Measurements from ENCODE around the gene CCDC60. TPM values are rescaled to one million over a fixed set of nuclear protein-coding genes. Genes with fewer than 3 reads are reported as not detected.

CCDC60 gene
- total and polyA plus RNA-seq, 10 of the 15 experiments (the other 5 are each of a cell fraction or from before 2014, with no cell fraction given), result 0.19 TPM; not detected in 9

DNA sequence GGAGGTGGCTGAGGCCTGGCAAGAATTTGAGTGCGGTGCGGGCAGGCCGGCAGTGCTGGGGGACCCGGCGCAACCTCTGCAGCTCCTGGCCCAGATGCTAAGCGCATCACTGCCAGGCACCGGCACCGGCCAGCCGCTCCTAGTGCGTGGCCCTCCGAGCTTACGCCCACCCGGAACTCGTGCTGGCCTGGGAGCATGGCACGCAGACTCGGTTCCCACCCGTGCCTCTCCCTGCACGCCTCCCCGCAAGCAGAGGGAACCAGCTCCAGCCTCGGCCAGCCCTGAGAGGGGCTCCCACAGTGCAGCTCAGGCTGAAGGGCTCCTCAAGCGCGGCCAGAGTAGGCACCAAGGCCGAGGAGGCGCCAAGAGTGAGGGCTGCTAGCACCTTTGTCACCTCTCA is 63.7 kb downstream of the CCDC60 start (continued):
- TF ChIP-seq, protein P1, sequence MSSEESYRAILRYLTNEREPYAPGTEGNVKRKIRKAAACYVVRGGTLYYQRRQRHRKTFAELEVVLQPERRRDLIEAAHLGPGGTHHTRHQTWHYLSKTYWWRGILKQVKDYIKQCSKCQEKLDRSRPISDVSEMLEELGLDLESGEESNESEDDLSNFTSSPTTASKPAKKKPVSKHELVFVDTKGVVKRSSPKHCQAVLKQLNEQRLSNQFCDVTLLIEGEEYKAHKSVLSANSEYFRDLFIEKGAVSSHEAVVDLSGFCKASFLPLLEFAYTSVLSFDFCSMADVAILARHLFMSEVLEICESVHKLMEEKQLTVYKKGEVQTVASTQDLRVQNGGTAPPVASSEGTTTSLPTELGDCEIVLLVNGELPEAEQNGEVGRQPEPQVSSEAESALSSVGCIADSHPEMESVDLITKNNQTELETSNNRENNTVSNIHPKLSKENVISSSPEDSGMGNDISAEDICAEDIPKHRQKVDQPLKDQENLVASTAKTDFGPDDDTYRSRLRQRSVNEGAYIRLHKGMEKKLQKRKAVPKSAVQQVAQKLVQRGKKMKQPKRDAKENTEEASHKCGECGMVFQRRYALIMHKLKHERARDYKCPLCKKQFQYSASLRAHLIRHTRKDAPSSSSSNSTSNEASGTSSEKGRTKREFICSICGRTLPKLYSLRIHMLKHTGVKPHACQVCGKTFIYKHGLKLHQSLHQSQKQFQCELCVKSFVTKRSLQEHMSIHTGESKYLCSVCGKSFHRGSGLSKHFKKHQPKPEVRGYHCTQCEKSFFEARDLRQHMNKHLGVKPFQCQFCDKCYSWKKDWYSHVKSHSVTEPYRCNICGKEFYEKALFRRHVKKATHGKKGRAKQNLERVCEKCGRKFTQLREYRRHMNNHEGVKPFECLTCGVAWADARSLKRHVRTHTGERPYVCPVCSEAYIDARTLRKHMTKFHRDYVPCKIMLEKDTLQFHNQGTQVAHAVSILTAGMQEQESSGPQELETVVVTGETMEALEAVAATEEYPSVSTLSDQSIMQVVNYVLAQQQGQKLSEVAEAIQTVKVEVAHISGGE (CRISPR knock-in tag; IDR thresholded peaks at IDR 0.05), result no peak
- TF ChIP-seq STAT1 (conservative IDR thresholded peaks at IDR 0.05), result no peak
- TF ChIP-seq, protein P2, sequence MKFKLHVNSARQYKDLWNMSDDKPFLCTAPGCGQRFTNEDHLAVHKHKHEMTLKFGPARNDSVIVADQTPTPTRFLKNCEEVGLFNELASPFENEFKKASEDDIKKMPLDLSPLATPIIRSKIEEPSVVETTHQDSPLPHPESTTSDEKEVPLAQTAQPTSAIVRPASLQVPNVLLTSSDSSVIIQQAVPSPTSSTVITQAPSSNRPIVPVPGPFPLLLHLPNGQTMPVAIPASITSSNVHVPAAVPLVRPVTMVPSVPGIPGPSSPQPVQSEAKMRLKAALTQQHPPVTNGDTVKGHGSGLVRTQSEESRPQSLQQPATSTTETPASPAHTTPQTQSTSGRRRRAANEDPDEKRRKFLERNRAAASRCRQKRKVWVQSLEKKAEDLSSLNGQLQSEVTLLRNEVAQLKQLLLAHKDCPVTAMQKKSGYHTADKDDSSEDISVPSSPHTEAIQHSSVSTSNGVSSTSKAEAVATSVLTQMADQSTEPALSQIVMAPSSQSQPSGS (IDR thresholded peaks at IDR 0.05; ENCODE audit: low read length), result no peak
- TF ChIP-seq, protein P3, sequence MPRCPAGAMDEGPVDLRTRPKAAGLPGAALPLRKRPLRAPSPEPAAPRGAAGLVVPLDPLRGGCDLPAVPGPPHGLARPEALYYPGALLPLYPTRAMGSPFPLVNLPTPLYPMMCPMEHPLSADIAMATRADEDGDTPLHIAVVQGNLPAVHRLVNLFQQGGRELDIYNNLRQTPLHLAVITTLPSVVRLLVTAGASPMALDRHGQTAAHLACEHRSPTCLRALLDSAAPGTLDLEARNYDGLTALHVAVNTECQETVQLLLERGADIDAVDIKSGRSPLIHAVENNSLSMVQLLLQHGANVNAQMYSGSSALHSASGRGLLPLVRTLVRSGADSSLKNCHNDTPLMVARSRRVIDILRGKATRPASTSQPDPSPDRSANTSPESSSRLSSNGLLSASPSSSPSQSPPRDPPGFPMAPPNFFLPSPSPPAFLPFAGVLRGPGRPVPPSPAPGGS (IDR thresholded peaks at IDR 0.05; ENCODE audit: borderline replicate concordance, insufficient read depth, low read depth, low read length, poor library complexity, severe bottlenecking), result no peak
- TF ChIP-seq DPF2 (IDR thresholded peaks at IDR 0.05), result no peak
- no peak for TF ChIP-seq RAD51 (IDR thresholded peaks at IDR 0.05)
- no peak for TF ChIP-seq TCF3 (IDR thresholded peaks at IDR 0.05; ENCODE audit: borderline replicate concordance, insufficient read depth, low read depth, low read length)

Data from GM12878 (cell line).